Chondrocyte (in vitro differentiated cells): Measurements from ENCODE around the gene ACAA1. TPM values are rescaled to one million over a fixed set of nuclear protein-coding genes. Genes with fewer than 3 reads are reported as not detected.

Experiments used
- DNase-seq: peaks from one replicate; pipeline ENCODE4 v3.0.0; 2021; ENCODE audit warnings: mixed read lengths, low spot score
- H3K27ac Mint-ChIP-seq: one replicate; pipeline ENCODE4 v1.8.0; 2021; ENCODE audit warnings: mild to moderate bottlenecking, moderate library complexity, mixed read lengths; ENCODE audit not compliant: unreplicated experiment
- H3K27me3 Mint-ChIP-seq: 2 replicates; pipeline ENCODE4 v1.8.0; 2021; ENCODE audit warnings: low read depth, mixed read lengths
- H3K36me3 Mint-ChIP-seq: 2 replicates; pipeline ENCODE4 v1.8.0; 2021; ENCODE audit warnings: low read depth, mixed read lengths
- H3K4me1 Mint-ChIP-seq: 2 replicates; pipeline ENCODE4 v1.8.0; 2021; ENCODE audit warnings: low read depth, mild to moderate bottlenecking, mixed read lengths
- H3K4me3 Mint-ChIP-seq: one replicate; pipeline ENCODE4 v1.8.0; 2021; ENCODE audit warnings: mild to moderate bottlenecking, moderate library complexity, mixed read lengths; ENCODE audit not compliant: unreplicated experiment
- H3K9me3 Mint-ChIP-seq: 2 replicates; pipeline ENCODE4 v1.8.0; 2021; ENCODE audit warnings: low read depth, mixed read lengths
- CTCF ChIP-seq: fragments of 200-600 bp; sonication (generic); IDR thresholded peaks from 2 replicates; pipeline ENCODE4 v1.5.0; 2021; ENCODE audit warnings: antibody characterized with exemption, mild to moderate bottlenecking, moderate library complexity
- total RNA-seq: library from RNA; stranded (reverse); gene quantifications from 3 replicates; pipeline ENCODE4 v1.2.1, GENCODE V29; 2021

The ACAA1 gene
- total RNA-seq, 1 donor from 2014 or later: 48.6 TPM

DNA sequence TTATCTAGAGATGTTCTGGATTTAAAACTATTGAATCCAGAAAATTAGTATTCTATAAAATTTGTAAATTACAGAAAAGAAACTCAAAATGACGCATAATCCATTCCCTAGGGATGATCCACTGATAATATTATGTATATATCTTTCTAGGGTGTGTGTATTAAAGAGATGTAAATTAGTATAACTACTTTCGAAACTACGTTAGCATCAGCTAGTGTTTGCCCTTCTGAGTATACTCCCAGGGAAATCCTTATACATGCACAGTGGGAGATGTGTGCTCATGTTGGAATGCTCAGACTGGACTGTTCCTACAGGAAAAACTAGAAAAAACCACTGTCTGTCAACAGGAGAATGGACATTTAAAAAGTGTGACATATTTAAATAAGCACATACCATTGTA lies 36.4 kb downstream of the ACAA1 start:
- H3K4me3 Mint-ChIP-seq: no peak overlapping the region
- DNase-seq: no peak
- peaks cover 33% of the 10 kb centered on the region for H3K27me3 Mint-ChIP-seq
- no peaks in the 10 kb centered on the region for H3K4me1 Mint-ChIP-seq
- no peak overlapping the region for H3K27ac Mint-ChIP-seq
- peaks cover 11% of the 10 kb centered on the region for H3K9me3 Mint-ChIP-seq
- H3K36me3 Mint-ChIP-seq: peaks cover 4% of the 10 kb centered on the region
- no peak for TF ChIP-seq CTCF

DNA sequence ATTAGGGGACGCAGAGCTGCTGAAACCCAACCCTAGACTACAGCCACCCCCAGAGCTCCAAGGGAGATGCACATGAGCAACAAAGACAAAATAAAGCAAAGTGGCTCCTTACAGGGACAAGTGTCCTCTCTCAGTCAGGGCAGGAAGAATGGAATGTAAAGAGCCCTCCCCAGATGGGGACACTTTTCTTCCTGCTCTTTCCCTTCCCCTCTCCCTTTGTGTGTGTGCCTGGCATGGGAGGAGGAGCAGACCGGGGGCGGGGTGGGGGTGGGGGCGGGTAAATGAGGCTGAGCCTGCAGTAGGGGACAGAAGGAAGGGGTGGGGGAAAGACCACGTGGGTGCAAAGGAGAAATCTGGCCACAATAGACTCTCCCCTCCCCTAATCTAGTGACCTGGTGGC lies 37.4 kb downstream of the ACAA1 start:
- no peak for DNase-seq
- no peak overlapping the region for H3K27ac Mint-ChIP-seq
- H3K27me3 Mint-ChIP-seq: peaks cover 36% of the 10 kb centered on the region
- H3K9me3 Mint-ChIP-seq: peaks cover 2% of the 10 kb centered on the region
- H3K4me1 Mint-ChIP-seq: no peaks in the 10 kb centered on the region
- TF ChIP-seq CTCF: no peak
- H3K36me3 Mint-ChIP-seq: peaks cover 4% of the 10 kb centered on the region
- no peak overlapping the region for H3K4me3 Mint-ChIP-seq

DNA sequence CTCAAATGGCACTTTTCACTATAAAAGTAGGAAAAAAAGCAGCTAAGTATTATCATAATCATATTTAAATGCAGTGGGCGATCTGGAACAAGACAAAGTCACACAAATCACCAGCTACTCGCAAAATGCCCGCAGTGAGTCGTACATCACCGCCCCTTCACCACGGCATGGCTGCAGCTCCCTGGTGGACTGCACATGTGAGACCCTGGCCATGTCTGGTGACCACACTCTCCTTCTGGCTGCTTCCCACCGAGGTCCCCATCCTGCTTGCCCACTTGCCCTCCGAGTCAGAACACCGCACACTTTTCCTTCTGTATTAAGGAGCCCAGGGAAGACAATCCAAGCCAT lies 38.6 kb downstream of the ACAA1 start:
- Mint-ChIP-seq H3K36me3 (peaks cover 4% of the 10 kb centered on the region), H3K27me3 (peaks cover 38% of the 10 kb centered on the region), H3K27ac (no peak overlapping the region), H3K4me3 (no peak overlapping the region), H3K9me3 (no peaks in the 10 kb centered on the region), H3K4me1 (no peaks in the 10 kb centered on the region)
- no peak for TF ChIP-seq CTCF
- DNase-seq: no peak

GRCh38 chr3:38097446-38098375 lies 39.2 kb downstream of the ACAA1 start:
- Mint-ChIP-seq H3K27me3 (peaks cover 36% of the 10 kb centered on the region), H3K27ac (no peak overlapping the region), H3K9me3 (no peaks in the 10 kb centered on the region), H3K4me1 (no peaks in the 10 kb centered on the region), H3K36me3 (peaks cover 1% of the 10 kb centered on the region), H3K4me3 (no peak overlapping the region)
- TF ChIP-seq CTCF: no peak
- DNase-seq: no peak

DNA sequence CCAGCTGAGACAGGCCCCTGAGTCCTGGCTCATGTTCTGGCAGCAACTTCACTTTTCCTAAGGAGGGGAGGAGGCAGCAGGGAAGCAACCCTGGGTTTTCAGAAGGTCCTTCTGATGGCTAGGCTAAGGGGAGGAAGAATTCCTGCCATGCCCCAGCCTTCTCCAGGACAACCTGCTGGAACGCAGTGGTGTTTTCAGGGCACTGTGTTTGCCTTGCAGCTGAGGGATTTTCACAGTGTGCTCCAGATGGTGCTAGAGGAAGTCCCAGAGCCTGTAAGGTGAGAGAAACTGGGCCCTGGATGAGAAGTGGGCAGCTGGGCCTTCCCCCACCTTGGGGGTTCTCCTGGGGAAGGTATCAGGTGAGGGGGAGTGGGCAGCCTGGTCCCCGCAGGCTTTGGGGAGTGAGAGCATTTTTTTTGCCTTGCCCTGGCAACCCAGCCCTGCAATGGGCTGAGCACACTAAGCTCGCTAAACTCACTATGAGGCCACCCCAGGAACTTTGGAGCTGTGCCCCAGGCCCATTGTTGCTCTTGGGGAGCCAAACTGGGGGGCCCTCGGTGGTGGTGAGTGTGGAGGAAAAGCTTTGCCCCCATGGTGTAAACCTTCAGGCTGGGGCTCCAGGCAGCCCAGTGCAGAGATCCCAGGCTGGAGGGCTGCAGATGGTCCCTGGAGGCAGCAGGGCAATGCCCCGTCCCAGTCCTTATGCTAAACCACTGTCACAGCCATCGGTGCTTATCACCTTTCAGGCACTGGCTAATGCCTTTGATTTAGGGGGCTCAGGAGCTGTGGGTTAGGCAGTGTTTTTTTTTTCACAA lies 41.1 kb downstream of the ACAA1 start:
- no peaks in the 10 kb centered on the region for H3K9me3 Mint-ChIP-seq
- H3K4me1 Mint-ChIP-seq: no peaks in the 10 kb centered on the region
- H3K27ac Mint-ChIP-seq: no peak overlapping the region
- H3K4me3 Mint-ChIP-seq: no peak overlapping the region
- peaks cover 42% of the 10 kb centered on the region for H3K27me3 Mint-ChIP-seq
- TF ChIP-seq CTCF: no peak
- peaks cover 1% of the 10 kb centered on the region for H3K36me3 Mint-ChIP-seq
- no peak for DNase-seq
